Limb (tissue), 2 donors: ENCODE measurements around the gene UBR2.
"Not testable (repeated sequence)": the region's sequence is repeated elsewhere in the genome, so short reads cannot be mapped to it uniquely, and the experiment has no call there.

Experiments
- DNase-seq, 2 donors: peaks; one replicate each; pipeline ENCODE4 v3.0.0-alpha.2; 2016; ENCODE audit errors: extremely low spot score in 2 of 2

The UBR2 gene

DNA sequence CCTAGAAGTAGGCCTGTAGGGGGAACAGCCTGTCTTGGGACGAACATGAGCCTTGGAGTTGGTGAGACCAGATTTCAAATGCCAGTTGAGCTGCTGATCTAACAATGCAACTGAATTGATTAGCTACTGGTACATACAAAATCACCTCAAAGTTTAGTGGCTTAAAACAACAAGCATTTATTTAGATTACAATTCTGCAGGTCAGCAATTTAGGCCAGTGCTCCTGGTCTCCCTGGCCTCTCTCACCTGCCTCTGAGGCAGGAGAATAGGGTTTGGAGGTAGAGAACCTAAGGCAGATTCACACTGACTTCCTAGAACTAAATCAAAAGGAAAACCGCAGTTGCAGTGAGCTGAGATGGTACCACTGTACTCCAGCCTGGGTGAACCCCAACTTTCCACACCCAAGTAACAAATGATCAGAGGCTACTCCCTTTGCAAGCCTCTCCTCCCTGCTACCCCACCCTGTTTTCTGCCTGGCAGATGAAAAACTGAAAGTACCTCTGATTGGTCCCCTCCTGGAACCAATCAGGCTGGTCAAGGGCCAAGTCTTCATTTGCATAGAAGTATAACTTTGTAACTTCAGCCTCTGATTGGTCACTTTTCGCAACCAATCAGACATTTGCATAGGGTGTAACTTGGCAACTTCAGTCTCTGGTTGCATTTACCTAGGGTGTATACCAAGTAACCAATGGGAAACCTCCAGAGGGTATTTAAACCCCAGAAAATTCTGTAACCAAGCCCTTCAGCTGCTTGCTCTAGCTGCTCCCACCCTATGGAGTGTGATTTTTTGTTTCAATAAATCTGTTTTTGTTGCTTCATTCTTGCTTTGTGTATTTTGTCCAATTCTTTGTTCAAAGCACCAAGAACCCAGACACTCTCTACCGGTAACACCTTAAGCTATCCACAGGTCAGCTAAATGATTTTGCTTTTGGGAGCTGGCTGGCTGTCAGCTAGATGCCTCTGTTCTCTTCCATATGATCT is 8.1 kb upstream of the UBR2 start:
- DNase-seq: no peak

DNA sequence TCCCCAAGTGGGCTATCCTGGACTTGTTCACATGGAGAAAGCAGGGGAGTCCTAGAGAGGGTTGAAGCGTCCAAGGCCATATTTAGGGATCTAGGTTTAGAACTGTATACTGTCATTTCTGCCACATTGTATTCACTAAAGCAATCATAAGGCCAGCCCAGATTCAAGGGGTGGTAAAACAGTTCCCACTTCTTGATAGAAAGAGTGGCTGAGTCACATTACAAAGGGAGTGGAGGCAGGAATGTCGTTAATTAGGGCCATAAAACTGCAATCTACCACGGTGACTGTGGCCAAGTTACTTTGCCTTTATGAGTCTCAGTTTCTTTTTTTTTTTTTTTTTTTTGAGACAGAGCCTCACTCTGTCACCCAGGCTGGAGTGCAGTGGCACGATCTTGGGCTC is 7.4 kb upstream of the UBR2 start:
- DNase-seq: no peak

DNA sequence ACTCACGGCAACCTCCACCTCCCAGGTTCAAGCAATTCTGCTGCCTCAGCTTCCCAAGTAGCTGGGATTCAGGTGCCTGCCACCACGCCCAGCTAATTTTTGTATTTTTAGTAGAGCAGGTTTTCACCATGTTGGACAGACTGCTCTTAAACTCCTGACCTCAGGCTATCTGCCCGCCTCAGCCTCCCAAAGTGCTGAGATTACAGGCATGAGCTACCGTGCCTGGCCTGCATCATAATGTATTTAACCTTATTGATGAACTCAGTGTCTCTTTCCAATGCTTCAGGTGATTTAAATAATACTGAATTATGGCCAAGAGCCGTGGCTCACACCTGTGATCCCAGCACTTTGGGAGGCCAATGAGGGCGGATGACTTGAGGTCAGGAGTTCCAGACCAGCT is 4.6 kb upstream of the UBR2 start:
- not testable (repeated sequence) for DNase-seq

DNA sequence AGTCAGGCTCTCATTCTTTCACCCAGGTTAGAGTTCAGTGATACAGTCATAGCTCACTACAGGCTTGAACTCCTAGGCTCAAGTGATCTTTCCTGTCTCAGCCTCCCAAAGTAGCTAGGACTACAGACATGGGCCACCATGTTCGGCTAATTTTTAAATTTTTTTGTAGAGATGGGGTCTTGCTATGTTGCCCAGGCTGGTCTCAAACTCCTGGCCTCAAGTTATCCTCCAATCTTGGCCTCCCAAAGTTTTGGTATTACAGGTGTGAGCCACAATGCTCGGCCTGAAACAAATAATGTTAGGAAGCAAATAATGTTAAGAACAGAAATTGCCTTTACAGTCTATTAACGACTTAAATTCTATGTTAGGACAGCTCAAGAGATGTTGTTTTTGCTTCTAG is 1.8 kb upstream of the UBR2 start:
- DNase-seq: no peak

DNA sequence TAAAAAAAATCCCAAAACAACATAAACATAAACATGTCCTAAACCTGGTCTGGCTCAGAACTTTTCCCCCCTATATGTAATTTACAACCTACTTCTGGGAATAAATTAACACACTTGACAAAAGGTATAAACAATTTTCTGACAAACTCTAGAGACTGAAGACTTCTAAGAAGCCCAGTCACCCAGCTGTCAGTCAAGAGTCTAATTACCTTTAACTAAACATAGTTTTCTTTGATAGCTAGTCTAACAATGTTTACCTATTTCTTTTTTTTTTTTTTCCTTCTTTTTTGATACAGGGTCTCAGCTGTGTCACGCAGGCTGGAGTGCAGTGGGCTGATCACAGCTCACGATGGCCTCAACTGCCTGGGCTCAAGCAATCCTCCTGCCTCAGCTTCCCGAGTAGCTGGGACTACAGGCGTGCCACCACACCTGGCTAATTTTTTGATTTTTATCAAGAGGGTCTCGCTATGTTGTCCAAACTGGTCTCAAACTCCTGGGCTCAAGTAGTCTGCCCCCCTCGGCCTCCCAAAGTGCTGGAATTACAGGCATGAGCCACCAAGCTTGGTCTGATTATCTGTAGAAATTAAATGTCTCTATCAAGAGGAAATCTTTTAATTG is 932 bp upstream of the UBR2 start:
- DNase-seq: no peak

DNA sequence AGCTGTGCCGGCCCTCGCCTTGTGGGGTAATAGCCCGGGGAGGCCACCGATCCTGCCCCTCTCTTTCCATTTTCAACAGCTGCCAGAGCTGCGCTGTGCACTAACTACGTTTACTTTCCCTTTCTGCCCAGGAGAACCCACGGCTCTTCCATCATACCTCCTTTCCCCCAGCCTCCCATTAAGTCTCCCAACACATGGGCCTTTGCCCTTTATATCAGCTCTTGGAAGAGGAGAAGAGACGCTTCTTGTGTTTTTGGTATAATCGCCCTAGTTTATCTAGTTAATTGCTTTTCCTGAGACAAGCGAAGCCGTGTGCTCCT is 637 bp downstream of the UBR2 start:
- no peak for DNase-seq

DNA sequence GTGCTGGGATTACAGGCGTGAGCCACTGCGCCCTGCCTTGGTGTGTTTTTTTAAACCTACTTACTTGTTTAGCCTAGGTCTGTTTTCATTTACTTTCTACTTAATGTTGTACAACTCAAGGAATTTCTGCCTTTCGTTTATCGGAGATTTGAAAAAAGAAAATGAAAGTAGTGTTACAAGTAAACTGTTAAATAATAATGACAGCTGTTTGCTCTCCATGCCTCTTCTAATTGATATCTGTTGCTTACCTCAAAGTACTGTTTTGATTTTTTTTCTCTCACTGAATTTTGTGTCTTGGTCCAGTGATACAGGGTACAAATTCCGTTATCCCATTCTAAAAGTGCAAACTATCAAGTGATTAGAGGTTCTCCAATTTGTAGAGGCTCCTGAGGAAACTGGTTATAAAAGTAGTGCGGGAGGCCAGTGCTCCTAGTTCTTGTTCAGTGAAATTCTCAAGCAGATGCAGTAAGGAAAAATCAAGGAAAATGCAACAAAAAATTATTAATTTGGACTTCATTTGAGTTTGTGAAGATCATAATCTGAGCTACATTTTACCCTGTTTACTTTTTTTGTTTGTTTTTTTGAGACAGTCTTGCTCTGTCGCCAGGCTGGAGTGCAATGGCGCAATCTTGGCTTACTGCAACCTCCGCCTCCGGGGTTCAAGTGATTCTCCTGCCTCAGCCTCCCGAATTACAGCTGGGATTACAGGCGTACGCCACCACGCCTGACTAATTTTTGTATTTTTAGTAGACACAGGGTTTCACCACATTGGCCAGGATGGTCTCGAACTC is 2.2 kb downstream of the UBR2 start:
- DNase-seq: no peak

DNA sequence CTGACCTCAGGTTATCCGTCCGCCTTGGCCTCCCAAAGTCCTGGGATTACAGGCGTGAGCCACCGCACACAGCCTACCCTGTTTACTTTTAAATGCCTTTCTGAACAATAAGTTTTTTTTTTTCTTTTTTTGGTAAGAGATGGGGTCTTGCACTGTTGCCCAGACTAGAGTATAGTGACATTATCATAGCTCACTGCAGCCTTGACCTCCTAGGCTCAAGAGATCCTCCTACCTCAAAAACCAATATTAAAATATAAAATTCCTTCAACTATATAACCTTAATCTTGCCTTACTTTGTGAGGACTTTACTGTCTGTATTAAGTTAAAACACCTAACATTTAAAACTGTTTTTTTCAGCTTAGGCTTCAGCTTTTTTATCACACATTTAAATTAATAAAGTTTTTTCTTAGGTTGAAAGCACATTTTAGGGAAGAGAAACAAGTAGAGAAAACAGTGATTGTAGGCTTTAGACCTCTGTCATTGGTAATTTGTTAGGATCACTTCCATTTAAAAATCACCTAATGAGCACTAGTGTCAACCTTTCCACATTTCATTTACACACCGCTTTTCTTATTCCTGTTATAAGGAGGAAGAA is 2.9 kb downstream of the UBR2 start:
- no peak for DNase-seq

DNA sequence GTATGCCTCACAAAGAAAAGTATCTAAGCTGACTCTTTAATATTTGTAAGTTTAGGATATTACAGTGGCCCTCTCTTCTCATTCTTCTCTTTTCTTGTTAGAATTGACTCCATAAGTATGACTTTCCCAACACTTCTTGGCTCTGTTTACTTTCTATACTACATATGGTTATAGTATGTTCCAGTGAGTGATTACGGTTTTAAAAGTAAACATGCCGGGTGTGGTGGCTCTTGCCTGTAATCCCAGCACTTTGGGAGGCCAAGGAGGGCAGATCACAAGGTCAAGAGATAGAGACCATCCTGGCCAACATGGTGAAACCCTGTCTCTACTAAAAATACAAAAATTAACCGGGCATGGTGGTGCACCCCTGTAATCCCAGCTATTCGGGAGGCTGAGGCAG is 3.4 kb downstream of the UBR2 start:
- DNase-seq: not testable (repeated sequence)

DNA sequence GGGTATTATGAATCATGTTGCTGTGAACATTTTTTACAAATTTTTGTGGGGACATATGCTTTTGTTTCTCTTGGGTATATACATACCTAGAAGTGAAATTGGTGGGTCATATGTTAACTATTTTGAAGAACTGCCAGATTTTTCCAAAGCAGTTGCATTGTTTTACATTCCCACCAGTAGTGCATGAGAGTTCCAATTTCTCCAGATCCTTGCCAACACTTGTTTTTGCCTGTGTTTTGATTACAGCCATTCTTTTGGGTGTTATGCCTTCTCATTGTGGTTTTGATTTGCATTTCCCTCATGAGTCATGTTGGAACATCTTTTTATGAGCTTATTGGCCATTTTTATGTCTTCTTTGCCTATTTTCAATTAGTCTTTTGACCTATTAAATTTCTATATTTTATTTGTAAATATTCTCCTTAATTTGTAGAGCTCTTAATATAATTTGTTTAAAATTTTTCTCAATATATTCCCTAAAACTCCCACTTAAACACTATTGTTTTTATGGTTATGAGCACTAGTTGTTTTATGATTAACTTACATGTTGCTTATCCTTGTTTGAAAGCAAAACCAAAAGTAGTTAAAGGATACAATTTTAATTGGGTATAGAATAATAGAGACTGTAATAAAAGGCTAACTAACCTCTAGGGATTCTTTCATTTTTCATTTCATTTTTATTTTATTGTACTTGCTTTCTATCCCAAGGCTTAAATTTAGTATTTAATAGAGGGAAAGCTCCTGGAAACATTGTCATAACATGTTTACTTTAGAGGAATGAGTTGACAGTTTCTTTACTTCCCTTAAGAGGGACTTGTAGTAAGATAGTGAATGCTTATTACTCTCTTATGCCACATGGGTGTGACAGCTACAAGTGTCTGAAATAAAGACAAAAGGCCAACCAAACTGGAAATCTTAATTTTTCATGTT is 5.5 kb downstream of the UBR2 start:
- no peak for DNase-seq

DNA sequence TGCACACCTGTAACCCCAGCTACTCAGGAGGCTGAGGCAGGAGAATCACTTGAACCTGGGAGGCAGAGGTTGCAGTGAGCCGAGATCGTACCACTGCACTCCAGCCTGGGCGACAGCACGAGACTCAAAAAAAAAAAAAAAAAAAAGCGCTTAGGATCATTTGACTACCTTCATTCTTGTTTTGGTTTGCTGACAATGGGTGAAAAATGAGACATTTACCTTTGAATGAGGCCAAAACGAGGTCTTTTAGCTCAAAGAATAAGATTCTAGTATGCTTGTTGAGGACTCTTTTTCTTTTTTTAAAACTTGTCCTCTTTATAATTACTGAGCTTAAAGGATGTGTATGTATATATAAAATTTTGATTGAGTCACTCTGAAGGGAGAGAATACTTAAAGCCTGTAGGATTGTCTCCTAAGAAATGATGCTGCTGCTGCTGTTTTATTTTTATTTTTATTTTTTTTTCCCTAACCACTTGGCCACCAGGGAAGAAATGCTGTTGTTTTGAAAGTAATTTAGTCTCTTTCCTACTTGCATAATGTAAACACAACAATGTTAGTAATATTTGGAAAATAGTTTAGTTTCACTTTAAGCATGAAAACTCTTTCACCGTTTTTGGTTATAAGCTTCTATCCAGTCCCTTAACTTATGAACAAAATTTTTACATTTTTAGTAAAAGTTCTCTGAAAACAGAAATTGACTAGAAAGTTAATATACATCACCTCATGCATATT is 7.9 kb downstream of the UBR2 start:
- DNase-seq: no peak

DNA sequence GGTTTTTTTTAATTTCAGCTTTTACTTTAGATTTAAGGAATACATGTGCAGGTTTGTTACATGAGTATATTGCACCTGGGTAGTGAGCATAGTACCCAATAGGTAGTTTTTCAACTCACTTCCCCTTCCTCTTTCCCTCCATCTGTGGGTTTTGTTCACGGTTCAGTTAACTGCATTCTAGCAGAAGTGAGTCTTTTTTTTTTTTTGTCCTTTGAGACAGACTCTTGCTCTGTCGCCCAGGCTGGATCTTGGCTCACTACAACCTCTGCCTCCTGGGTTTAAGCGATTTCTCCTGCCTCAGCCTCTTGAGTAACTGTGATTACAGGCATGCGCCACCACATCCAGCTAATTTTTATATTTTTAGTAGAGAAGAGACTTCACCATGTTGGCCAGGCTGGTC is 8.7 kb downstream of the UBR2 start:
- no peak for DNase-seq

DNA sequence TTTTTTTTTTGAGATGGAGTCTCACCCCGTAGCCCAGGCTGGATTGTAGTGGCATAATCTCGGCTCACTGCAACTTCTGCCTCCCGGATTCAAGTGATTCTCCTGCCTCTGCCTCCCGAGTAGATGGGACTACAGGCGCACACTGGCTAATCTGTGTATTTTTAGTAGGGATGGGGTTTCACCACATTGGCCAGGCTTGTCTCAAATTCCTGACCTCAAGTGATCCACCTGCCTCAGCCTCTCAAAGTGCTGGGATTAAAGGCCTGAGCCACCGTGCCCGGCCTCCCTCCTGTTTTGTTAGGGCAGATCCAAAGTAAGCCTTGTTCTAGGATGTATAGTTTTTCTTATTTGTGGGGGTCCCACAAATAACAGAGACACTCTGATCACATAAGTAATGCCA is 12.7 kb downstream of the UBR2 start:
- not testable (repeated sequence) for DNase-seq

DNA sequence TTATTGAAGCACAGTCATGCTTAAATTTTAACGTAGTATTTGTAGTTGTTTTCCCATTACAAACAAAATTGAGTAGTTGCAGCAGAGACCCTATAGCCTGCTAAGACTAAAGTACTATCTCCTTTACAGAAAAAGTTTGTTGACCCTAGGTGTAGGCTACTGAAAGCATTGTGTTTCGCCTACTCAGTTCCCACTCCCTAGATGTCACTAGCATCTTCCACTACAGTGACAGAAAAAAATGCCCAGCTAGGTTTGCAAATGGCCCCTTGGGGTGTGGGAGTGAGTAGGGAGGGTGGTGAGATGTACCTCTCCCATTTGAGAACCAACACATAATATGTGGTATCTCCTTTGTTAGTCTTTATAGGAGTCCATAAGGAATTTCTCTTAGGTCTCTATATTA is 34.5 kb downstream of the UBR2 start:
- DNase-seq: no peak

DNA sequence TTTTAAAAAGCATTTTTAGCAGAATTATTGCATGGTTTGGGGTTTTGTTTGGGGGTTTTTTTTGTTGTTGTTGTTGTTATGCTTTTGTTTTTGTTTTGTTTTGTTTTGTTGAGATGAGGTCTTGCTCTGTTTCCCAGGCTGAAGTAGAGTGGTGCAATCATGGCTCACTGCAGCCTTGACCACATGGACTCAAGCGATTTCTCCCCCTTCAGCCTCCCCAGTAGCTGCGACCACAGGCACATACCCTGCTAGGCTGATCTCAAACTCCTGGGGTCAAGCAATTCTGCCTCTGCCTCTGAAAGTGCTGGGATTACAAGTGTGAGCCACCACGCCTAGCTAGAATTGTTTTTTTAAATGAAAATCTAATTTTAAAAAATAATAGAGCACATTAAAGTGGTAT is 35.7 kb downstream of the UBR2 start:
- DNase-seq: no peak

DNA sequence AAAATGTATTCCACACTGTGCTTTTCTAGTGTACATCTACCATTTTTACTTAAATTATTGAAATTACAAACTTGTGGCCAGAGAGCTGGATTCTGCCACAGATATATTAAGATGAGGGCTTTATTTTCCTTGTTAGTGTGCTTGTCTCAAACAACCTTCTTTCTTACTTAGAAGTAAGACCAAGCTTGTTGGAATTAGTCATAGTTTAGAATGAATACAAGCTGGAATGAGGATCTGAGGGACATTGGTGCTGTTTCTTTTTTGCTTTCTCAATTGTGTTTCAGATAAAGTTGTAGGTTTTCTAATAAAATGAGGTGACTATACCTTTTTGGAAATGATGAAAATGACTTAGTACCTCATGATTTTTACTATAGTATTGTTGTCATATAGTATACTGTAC is 40.3 kb downstream of the UBR2 start:
- DNase-seq: no peak

DNA sequence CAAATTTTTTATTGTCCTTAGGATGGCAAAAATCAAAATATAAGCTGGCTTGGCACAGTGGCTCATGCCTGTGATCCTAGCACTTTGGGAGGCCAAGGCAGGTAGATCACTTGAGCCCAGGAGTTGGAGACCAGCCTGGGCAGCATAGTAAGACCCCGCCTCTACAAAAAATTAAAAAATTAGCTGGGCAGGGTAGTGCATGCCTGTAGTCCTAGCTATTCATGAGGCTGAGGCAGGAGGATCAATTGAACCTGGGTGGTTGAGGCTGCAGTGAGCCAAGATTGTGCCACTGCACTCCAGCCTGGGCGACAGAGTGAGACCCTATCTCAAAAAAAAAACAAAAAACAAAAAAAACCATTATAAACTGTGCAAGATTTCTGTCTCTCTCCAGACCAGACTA is 40.9 kb downstream of the UBR2 start:
- not testable (repeated sequence) for DNase-seq

DNA sequence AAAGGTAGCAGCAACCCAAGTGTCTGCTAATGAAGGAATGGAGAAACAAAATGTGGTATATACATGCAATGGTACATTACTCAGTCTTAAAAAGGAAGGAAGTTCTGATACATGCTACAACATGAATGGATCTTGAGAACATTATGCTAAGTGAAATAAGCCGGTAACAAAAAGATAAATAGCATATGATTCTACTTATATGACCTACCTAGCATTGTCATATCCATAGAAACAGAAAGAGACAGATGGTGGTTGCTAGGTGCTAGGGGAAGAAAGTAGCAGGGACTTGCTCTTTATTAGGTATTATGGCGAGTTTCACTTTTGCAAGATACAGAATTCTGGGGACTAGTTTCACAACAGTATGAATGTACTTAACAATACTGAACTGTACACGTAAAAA is 46.6 kb downstream of the UBR2 start:
- no peak for DNase-seq

DNA sequence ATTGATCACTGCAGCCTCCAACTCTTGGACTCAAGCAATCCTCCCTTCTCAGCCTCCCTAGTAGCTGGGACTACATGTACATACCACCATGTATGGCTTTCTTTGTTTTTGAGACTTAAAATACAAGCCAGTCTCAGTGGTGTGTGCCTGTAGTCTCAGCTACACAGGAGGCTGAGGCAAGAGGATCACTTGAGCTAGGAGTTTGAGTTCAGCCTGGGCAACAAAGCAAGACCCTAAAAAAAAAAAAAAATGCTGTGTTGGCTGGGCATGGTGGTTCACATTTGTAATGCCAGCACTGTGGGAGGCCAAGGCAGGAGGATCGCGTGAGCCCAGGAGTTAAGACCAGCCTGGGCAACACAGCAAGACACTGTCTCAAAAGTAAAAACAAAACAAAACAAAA is 51.7 kb downstream of the UBR2 start:
- DNase-seq: no peak

DNA sequence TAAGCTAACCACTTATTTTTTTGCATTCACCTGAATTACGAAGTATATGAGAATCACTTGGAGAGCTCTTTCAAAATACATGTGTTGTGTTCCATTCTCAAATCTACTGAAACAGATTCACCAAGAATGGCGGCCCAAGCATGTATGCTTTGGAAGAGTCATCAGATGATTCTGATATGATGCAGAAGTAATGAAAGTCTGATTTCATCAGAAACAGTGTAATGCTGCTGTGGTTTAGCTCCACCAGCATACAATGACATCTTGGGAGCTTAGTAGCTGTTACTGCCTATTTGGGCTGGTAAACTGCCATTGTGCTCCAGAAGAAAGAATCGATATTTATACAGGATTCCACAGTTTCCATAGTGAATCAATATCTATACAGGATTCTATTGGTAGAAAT is 52.9 kb downstream of the UBR2 start:
- no peak for DNase-seq
